Measurements from ENCODE around the gene GDI1.

The GDI1 gene

GRCh38 chrX:154443479-154443910 lies 6.5 kb downstream of the GDI1 start:
- peak overlapping the region; percentile 67 for H3K4me3 ChIP-seq (ENCODE audit: low read length, poor library complexity, severe bottlenecking)
- no peaks in the 10 kb centered on the region for H3K9me2 ChIP-seq (replicated peaks; ENCODE audit: low read depth, low read length)
- no peaks in the 10 kb centered on the region for H4K20me1 ChIP-seq (ENCODE audit: insufficient read depth, low read length, poor library complexity, severe bottlenecking)
- no peaks in the 10 kb centered on the region for H3F3A ChIP-seq (ENCODE audit: low read depth)
- no peak overlapping the region for H3K9ac ChIP-seq (ENCODE audit: low read depth, low read length, poor library complexity, severe bottlenecking)
- H3K4me1 ChIP-seq (ENCODE audit: insufficient read depth, low read length, poor library complexity, severe bottlenecking), result no peaks in the 10 kb centered on the region
- no peaks in the 10 kb centered on the region for H3K9me3 ChIP-seq (ENCODE audit: insufficient read depth, low read depth, low read length)
- TF ChIP-seq, protein P1, sequence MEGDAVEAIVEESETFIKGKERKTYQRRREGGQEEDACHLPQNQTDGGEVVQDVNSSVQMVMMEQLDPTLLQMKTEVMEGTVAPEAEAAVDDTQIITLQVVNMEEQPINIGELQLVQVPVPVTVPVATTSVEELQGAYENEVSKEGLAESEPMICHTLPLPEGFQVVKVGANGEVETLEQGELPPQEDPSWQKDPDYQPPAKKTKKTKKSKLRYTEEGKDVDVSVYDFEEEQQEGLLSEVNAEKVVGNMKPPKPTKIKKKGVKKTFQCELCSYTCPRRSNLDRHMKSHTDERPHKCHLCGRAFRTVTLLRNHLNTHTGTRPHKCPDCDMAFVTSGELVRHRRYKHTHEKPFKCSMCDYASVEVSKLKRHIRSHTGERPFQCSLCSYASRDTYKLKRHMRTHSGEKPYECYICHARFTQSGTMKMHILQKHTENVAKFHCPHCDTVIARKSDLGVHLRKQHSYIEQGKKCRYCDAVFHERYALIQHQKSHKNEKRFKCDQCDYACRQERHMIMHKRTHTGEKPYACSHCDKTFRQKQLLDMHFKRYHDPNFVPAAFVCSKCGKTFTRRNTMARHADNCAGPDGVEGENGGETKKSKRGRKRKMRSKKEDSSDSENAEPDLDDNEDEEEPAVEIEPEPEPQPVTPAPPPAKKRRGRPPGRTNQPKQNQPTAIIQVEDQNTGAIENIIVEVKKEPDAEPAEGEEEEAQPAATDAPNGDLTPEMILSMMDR (conservative IDR thresholded peaks at IDR 0.05; ENCODE audit: low read length), result no peak
- TF ChIP-seq EZH2phosphoT487 (IDR thresholded peaks at IDR 0.05; ENCODE audit: borderline replicate concordance), result no peak
- no peaks in the 10 kb centered on the region; the same call in 1 of the 2 replicates for H3K36me3 ChIP-seq (ENCODE audit: insufficient read depth, low read length)
- H3K4me2 ChIP-seq (ENCODE audit: low read depth, low read length, poor library complexity, severe bottlenecking), result peak overlapping the region; percentile 68
- H3K27me3 ChIP-seq (ENCODE audit: insufficient read depth, low read length, poor library complexity, severe bottlenecking), result no peaks in the 10 kb centered on the region
- H3K79me2 ChIP-seq (ENCODE audit: insufficient read depth, low read length), result peaks cover 32% of the 10 kb centered on the region
- no peak overlapping the region for H2AFZ ChIP-seq (ENCODE audit: low read length)

- H3K4me3 ChIP-seq (ENCODE audit: low read length, poor library complexity, severe bottlenecking), result peak within 1 kb of the TSS; percentile 77
- no peaks in the 10 kb centered on the region for H3K4me1 ChIP-seq (ENCODE audit: insufficient read depth, low read length, poor library complexity, severe bottlenecking)
- no peaks in the 10 kb centered on the region for H4K20me1 ChIP-seq (ENCODE audit: insufficient read depth, low read length, poor library complexity, severe bottlenecking)
- H3K4me2 ChIP-seq (ENCODE audit: low read depth, low read length, poor library complexity, severe bottlenecking), result peak within 1 kb of the TSS; percentile 71
- no peaks in the 10 kb centered on the region for H3K27me3 ChIP-seq (ENCODE audit: insufficient read depth, low read length, poor library complexity, severe bottlenecking)
- H3K9me2 ChIP-seq (replicated peaks; ENCODE audit: low read depth, low read length), result no peaks in the 10 kb centered on the region
- no peaks in the 10 kb centered on the region; the same call in 1 of the 2 replicates for H3K36me3 ChIP-seq (ENCODE audit: insufficient read depth, low read length)
- TF ChIP-seq, protein P1 (conservative IDR thresholded peaks at IDR 0.05; ENCODE audit: low read length), result no peak
- TF ChIP-seq EZH2phosphoT487 (IDR thresholded peaks at IDR 0.05; ENCODE audit: borderline replicate concordance), result no peak
- H3K9me3 ChIP-seq (ENCODE audit: insufficient read depth, low read depth, low read length), result no peaks in the 10 kb centered on the region
- no peak within 1 kb of the TSS; the same call in 1 of the 2 replicates for H2AFZ ChIP-seq (ENCODE audit: low read length)
- H3F3A ChIP-seq (ENCODE audit: low read depth), result no peaks in the 10 kb centered on the region
- H3K9ac ChIP-seq (ENCODE audit: low read depth, low read length, poor library complexity, severe bottlenecking), result peak within 1 kb of the TSS; percentile 75
- peaks cover 25% of the 10 kb centered on the region; the same call in 1 of the 2 replicates for H3K79me2 ChIP-seq (ENCODE audit: insufficient read depth, low read length)
These were observed 7.2 kb downstream of the GDI1 start, which contains the start of gene FAM50A for GRCh38 chrX:154443992-154444754. FAM50A (plus strand) TSS chrX:154444141; CDS start chrX:154444236, 95 bp downstream.

GRCh38 chrX:154444755-154445246 lies 7.8 kb downstream of the GDI1 start:
- Histone ChIP-seq H2AFZ (ENCODE audit: low read length) (no peak overlapping the region), H3K27me3 (ENCODE audit: insufficient read depth, low read length, poor library complexity, severe bottlenecking) (no peaks in the 10 kb centered on the region), H3K9ac (ENCODE audit: low read depth, low read length, poor library complexity, severe bottlenecking) (peak overlapping the region; percentile 75), H3K4me1 (ENCODE audit: insufficient read depth, low read length, poor library complexity, severe bottlenecking) (no peaks in the 10 kb centered on the region), H3F3A (ENCODE audit: low read depth) (no peaks in the 10 kb centered on the region), H3K4me2 (ENCODE audit: low read depth, low read length, poor library complexity, severe bottlenecking) (peak overlapping the region; percentile 71), H3K36me3 (ENCODE audit: insufficient read depth, low read length) (no peaks in the 10 kb centered on the region; the same call in 1 of the 2 replicates), H3K9me2 (replicated peaks; ENCODE audit: low read depth, low read length) (no peaks in the 10 kb centered on the region), H3K79me2 (ENCODE audit: insufficient read depth, low read length) (peaks cover 20% of the 10 kb centered on the region; the same call in 1 of the 2 replicates), H3K4me3 (ENCODE audit: low read length, poor library complexity, severe bottlenecking) (peak overlapping the region; percentile 77), H3K9me3 (ENCODE audit: insufficient read depth, low read depth, low read length) (no peaks in the 10 kb centered on the region), H4K20me1 (ENCODE audit: insufficient read depth, low read length, poor library complexity, severe bottlenecking) (no peaks in the 10 kb centered on the region)
- TF ChIP-seq, protein P1 (conservative IDR thresholded peaks at IDR 0.05; ENCODE audit: low read length), result no peak
- TF ChIP-seq EZH2phosphoT487 (IDR thresholded peaks at IDR 0.05; ENCODE audit: borderline replicate concordance), result no peak
